ENCODE results near the gene LPIN1. TPM values are rescaled to one million over a fixed set of nuclear protein-coding genes. Genes with fewer than 3 reads are reported as not detected.

The LPIN1 gene
- total RNA-seq, 1 experiment from 2014 or later: 139 TPM

GRCh38 chr2:11781602-11782001 lies 35.2 kb downstream of the LPIN1 start:
- no peak for DNase-seq
- Histone ChIP-seq H3K4me3 (no peak overlapping the region), H3K9me3 (no peaks in the 10 kb centered on the region), H3K36me3 (peaks cover 97% of the 10 kb centered on the region), H3K27me3 (no peaks in the 10 kb centered on the region)

GRCh38 chr2:11784280-11784679 lies 37.8 kb downstream of the LPIN1 start:
- no peak overlapping the region for H3K4me3 ChIP-seq
- no peaks in the 10 kb centered on the region for H3K27me3 ChIP-seq
- H3K9me3 ChIP-seq: no peaks in the 10 kb centered on the region
- no peak for DNase-seq
- H3K36me3 ChIP-seq: peaks cover 96% of the 10 kb centered on the region

- H3K36me3 ChIP-seq: peaks cover 96% of the 10 kb centered on the region
- no peak overlapping the region for H3K4me3 ChIP-seq
- H3K9me3 ChIP-seq: no peaks in the 10 kb centered on the region
- no peaks in the 10 kb centered on the region for H3K27me3 ChIP-seq
- peak; percentile 65 for DNase-seq
These were observed 38.5 kb downstream of the LPIN1 start for GRCh38 chr2:11784747-11785610.

- H3K9me3 ChIP-seq: no peaks in the 10 kb centered on the region
- no peak for DNase-seq
- H3K4me3 ChIP-seq: no peak overlapping the region
- no peaks in the 10 kb centered on the region for H3K27me3 ChIP-seq
- peaks cover 96% of the 10 kb centered on the region for H3K36me3 ChIP-seq
These were observed 39.1 kb downstream of the LPIN1 start for GRCh38 chr2:11785611-11785940.

- H3K27me3 ChIP-seq: no peaks in the 10 kb centered on the region
- no peak overlapping the region for H3K4me3 ChIP-seq
- peaks cover 96% of the 10 kb centered on the region for H3K36me3 ChIP-seq
These were observed 39.8 kb downstream of the LPIN1 start for GRCh38 chr2:11786191-11786590.

GRCh38 chr2:11786592-11786991 lies 40.2 kb downstream of the LPIN1 start:
- no peaks in the 10 kb centered on the region for H3K9me3 ChIP-seq
- DNase-seq: no peak
- H3K4me3 ChIP-seq: no peak overlapping the region
- no peaks in the 10 kb centered on the region for H3K27me3 ChIP-seq
- H3K36me3 ChIP-seq: peaks cover 96% of the 10 kb centered on the region

More at GRCh38 chr2:11786191-11786590, 39.8 kb downstream of the LPIN1 start:
- no peaks in the 10 kb centered on the region for H3K9me3 ChIP-seq
- DNase-seq: no peak

- Histone ChIP-seq H3K27me3 (no peaks in the 10 kb centered on the region), H3K36me3 (peaks cover 96% of the 10 kb centered on the region), H3K4me3 (no peak overlapping the region), H3K9me3 (no peaks in the 10 kb centered on the region)
- DNase-seq: no peak
These were observed 41.6 kb downstream of the LPIN1 start for GRCh38 chr2:11787991-11788390.

GRCh38 chr2:11788461-11789124 lies 42.2 kb downstream of the LPIN1 start:
- DNase-seq: no peak
- H3K4me3 ChIP-seq: no peak overlapping the region
- no peaks in the 10 kb centered on the region for H3K27me3 ChIP-seq
- H3K36me3 ChIP-seq: peaks cover 96% of the 10 kb centered on the region
- no peaks in the 10 kb centered on the region for H3K9me3 ChIP-seq

- Histone ChIP-seq H3K36me3 (peaks cover 98% of the 10 kb centered on the region), H3K4me3 (no peak overlapping the region), H3K27me3 (no peaks in the 10 kb centered on the region), H3K9me3 (no peaks in the 10 kb centered on the region)
- DNase-seq: no peak
These were observed 42.8 kb downstream of the LPIN1 start for GRCh38 chr2:11789243-11789642.

GRCh38 chr2:11790228-11790627 lies 43.8 kb downstream of the LPIN1 start:
- Histone ChIP-seq H3K36me3 (peaks cover 98% of the 10 kb centered on the region), H3K9me3 (no peaks in the 10 kb centered on the region), H3K4me3 (no peak overlapping the region), H3K27me3 (no peaks in the 10 kb centered on the region)
- no peak for DNase-seq

GRCh38 chr2:11795590-11795989 lies 49.2 kb downstream of the LPIN1 start:
- H3K4me3 ChIP-seq: no peak overlapping the region
- no peak for DNase-seq
- H3K9me3 ChIP-seq: no peaks in the 10 kb centered on the region
- no peaks in the 10 kb centered on the region for H3K27me3 ChIP-seq
- peaks cover 100% of the 10 kb centered on the region for H3K36me3 ChIP-seq

- H3K4me3 ChIP-seq: no peak overlapping the region
- H3K9me3 ChIP-seq: no peaks in the 10 kb centered on the region
- no peak for DNase-seq
- H3K36me3 ChIP-seq: peaks cover 100% of the 10 kb centered on the region
- no peaks in the 10 kb centered on the region for H3K27me3 ChIP-seq
These were observed 50.0 kb downstream of the LPIN1 start for GRCh38 chr2:11796190-11797171.

- Histone ChIP-seq H3K27me3 (no peaks in the 10 kb centered on the region), H3K4me3 (no peak overlapping the region), H3K9me3 (no peaks in the 10 kb centered on the region), H3K36me3 (peaks cover 100% of the 10 kb centered on the region)
- DNase-seq: no peak
These were observed 51.4 kb downstream of the LPIN1 start for GRCh38 chr2:11797846-11798245.

- DNase-seq: no peak
- H3K36me3 ChIP-seq: peaks cover 100% of the 10 kb centered on the region
- H3K4me3 ChIP-seq: no peak overlapping the region
- no peaks in the 10 kb centered on the region for H3K9me3 ChIP-seq
- no peaks in the 10 kb centered on the region for H3K27me3 ChIP-seq
These were observed 52.4 kb downstream of the LPIN1 start for GRCh38 chr2:11798701-11799435.

- no peak for DNase-seq
- H3K4me3 ChIP-seq: no peak overlapping the region
- H3K9me3 ChIP-seq: no peaks in the 10 kb centered on the region
- peaks cover 100% of the 10 kb centered on the region for H3K36me3 ChIP-seq
- H3K27me3 ChIP-seq: no peaks in the 10 kb centered on the region
These were observed 53.4 kb downstream of the LPIN1 start for GRCh38 chr2:11799826-11800225.

- Histone ChIP-seq H3K4me3 (no peak overlapping the region), H3K36me3 (peaks cover 100% of the 10 kb centered on the region), H3K9me3 (no peaks in the 10 kb centered on the region), H3K27me3 (no peaks in the 10 kb centered on the region)
- peak; percentile 74 for DNase-seq
These were observed 56.4 kb downstream of the LPIN1 start for GRCh38 chr2:11802782-11803191.

Data from MG63 (cell line).